G401.6 (cell line): ENCODE data around the gene BCAN.

ENCODE experiments used
- FAIRE-seq: peaks from 2 replicates; lab custom pipeline; 2012; peaks lifted over from hg19 to GRCh38; lab: Jason Lieb, UNC

BCAN gene

DNA sequence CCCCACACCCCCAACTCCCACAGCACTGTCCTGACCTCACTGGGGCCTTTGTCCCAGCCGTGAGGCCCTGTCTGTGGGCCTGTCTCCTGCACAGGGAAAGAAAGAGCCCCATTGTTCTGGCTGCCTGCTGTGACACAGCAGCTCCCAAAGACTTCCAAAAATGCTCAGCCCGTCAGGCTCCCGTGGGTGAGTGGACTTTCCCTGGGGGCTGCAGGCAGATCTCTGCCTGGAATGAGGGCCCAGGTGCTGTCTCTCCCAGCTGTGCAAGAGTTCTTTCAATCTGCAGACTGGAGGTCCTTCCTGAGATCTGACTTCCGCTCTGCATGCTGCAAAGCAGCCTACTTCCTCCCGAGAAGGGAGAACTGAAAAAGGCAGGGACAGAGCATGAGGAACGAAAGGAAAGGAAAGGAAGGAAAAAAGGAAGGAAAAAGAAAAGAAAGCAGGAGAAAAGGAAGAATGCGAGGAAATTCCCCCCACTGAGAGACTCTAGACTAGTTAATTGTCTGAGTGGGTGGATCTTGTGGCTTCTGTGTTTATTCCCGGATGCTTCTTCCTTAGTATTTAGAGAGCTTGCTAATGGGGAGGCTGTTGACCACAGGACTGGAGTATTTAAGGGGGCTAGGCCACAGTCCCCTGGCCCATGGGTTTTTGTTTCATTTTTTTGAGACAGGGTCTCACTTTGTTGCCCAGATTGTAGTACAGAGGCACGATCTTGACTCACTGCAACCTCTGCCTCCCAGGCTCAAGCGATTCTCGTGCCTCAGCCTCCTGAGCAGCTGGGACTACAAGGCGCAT is 20.3 kb downstream of the BCAN start:
- FAIRE-seq, result no peak

DNA sequence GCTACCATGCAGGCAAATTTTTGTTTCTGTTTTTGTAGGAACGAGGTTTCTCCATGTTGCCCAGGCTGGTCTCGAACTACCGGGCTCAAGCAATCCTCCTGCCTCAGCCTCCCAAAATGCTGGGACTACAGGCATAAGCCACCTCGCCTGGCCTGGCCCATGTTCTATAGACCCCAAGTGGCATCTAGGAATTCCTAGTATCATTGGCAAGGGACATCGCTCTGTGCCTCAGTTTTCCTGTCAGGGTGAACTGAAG is 20.8 kb downstream of the BCAN start:
- FAIRE-seq, result no peak

DNA sequence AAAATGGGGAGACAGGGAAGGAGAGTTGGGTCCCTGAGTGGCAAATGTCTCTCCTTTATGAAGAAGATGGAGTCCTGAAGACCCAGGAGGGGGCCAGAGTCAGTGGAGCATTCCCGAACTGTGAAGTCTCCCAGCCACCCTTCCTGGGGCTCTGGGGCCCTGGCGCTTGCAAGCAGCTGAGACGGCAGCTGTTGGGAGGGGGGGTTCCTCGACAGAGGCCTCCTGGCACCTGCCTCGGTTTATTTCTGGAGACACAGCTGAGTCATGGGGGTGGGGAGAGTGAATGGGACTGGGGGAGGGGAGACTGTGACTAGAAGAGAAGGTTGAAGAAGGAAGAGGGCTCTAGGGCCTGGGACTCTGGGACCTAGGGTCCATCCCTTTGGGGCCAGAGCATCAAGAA is 21.3 kb downstream of the BCAN start:
- no peak for FAIRE-seq

DNA sequence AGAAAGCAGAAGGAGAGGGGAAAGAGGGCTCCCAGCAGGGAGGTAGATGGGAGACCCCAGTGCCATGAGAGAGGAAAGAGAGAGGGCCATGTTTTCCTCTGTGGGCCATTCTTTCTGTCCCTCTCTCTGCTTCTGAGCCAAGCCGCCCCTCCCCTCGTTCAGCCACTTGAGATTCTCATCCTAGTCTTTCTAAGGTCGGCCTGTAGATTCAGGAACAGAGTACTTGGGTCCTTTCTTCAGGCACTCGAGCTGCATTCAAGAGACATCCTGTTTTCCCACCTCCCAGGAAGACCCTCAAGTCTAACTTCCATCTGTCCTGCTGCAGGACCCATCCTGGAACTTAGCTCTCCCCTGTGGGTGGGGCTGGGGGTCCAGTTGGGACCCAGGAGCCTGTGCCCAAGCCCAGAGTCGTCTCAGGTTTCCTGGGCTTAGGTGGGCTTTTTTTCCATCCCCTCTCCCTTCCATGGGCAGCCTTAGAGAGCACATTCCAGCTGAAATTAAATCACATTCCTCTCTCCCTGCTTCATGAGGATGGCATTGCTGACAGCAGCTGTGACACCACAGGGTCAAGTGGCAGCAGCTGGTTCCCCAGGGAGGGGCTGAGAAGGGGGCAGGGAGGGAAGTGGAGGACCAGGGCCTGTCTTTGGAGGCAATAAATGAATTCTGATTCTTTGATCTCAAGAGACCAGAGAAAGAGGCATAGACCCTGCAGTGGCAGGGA is 22.3 kb downstream of the BCAN start:
- FAIRE-seq, result no peak

DNA sequence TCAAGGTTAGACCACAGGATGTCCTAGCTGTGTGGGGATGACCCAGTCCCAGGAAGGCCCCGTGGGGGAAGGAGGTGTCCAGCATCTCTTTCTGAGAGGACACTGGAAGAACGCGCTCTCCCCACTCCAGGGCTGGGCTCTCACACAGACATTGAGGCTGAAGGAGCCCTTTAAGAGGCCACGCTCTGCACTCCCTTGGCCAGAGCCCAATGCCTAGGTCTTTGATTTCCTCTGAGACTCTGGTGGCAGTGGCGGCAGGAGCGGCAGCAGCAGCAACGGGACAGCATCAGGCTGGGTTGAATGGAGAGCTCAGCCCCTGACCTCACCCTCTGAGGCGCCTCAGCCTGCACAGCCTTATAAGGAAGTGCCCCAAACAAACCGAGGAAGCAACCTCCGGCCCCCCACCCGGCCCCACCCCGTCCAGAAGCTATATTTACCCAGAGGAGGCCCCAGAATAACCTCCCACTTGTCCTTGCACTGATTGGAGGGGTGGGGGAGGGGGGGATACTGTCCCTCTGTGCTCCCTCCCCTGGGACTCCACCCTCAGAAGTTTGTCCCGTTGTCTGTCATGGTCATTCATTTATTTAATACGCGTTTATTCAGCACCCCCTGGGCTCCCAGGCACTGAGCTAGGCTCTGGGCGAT is 23.0 kb downstream of the BCAN start:
- FAIRE-seq, result no peak

DNA sequence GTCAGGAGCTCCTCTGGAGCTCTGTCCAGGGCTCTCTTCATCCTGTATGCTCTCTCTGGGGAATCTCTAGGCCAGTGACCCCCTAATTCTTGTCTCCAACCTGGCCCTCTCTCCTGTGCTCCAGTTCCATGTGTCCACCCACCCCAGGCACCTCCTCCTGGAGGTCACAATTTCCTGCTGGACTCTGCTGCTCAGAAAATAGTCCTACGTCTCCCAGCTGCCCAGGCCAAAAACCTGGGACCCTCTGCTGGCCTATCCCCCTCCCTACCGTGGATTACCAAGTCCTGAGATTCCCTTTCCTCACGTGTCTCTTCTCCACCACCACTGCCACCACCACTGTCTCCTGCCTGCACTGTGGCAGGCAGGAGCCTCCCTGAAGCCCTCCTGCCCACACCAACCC is 23.6 kb downstream of the BCAN start:
- FAIRE-seq, result no peak

DNA sequence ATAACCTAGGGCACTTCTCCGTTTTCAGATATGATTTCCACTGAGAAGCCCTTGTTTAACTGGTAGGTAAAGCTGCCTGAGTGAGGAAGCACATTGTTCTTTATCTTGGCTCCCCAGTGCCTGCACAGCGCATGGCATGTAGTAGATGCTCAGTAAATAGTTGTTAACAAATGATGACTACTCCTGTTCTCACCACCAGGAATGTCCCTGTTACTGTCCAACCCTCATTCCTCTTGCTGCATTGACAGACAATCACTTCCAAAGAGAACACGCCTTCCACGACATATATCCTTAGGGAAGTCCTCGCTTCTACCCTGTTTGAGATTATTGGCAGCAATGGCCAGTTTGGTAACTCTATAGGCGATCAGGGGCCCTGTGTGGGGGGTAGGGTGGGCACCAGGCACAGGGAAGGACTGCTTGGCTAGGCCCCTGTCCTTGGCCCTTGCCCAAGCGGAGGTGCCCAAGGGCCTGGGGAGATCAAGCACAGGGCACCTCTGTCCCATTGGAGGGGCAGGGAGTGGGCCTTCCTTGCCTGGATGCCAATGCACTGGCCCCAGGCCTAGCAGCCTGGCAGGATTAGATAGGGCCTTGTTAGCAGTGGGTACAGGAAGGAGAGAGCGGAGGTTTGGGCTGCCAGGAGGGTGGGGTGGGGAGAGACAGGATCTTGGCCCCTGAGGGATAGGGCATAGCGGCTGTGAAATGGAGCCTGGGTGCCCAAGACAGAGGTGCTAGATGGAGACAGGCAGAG is 25.1 kb downstream of the BCAN start:
- FAIRE-seq, result no peak

DNA sequence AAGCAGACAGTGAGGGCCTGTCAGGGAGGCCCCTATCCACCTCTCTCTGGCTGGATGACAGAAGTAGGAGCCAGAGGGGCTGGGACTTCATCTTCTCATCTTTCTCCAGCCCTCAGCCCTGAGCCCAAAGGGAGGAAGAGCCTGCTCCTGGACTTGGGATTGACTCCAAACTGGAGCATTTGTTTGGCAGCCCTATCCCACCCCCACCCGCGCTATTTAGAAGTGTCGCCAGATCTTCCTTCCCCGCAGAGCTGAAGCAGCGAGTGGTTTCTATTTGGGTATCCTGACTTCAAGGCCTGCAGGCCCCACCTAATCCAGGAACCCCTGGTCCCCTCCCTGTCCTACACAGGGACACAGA is 25.7 kb downstream of the BCAN start:
- FAIRE-seq, result no peak

DNA sequence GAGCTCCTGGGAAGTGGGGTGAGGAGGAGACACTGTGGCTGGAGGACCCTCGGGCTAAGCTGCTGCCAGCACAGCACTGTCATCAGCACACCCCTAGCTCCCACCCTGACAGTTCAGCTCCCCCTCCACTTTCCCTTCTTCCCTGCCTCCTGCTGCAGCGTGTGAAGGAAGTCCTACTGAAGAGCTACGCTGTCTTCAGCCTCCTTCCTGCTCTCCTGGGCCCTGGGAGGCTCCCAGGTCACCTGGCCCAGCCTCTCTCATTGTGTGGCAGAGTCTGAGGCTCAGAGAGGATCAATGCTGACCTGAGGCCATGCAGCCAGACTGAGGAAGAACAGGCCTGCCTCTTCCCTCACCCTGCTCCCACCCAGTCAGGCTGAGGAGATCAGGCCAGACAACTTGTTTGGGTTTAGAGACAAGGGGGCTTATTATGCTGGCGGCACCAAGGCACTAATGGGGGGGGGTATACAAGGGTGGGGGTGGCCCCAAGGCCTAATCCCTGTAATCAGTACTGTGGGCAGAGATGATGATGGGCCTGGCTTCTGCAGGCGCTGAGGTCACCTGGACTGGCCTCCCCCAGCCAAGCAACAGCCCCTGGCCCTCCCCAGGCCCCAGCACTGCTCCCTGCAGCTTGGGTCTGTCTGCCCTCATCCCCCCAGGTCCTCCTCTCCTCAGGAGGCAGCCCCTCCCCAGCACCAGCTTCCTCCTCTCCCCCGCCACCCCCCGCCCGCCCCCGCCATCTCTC is 26.2 kb downstream of the BCAN start:
- FAIRE-seq, result no peak

DNA sequence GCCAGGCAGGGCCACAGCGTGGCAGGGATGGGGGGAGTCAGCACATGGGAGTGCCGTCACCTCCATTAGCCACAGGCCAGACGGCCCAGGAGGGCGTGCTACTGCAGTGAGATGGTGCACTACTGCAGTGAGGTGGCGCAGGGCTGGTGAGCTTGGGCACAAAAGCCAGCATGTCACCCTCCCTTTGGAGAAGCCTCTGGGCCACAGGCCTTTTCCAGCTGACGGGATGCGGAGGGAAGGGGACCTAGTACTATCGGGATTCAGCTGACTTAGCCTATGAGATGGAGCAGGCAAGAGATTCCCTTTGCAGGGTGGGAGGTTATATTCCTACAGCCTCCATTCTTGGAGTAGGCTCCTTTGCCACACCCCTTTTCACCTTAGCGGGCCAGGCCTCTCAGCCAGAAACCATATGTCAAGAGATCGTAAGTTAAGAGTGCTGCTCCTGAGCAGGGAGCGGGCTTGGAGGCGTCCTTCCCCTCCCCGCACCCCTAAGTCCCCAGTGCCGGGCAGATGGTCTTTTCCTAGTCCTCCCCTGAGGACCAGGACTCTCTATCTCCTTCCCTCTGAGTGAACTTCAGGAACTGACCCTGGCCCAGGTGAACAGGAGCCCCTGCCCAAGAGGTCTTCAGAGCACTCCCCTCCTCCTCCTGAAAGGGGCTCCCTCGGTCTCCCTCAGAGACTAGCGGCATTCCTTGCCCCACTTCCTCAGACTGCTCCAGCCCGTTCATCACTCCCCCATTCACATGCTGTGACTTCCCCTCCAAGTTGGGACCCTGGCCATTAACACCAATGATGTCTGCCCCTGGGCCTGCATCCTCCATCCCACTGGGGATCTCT is 27.1 kb downstream of the BCAN start:
- no peak for FAIRE-seq

DNA sequence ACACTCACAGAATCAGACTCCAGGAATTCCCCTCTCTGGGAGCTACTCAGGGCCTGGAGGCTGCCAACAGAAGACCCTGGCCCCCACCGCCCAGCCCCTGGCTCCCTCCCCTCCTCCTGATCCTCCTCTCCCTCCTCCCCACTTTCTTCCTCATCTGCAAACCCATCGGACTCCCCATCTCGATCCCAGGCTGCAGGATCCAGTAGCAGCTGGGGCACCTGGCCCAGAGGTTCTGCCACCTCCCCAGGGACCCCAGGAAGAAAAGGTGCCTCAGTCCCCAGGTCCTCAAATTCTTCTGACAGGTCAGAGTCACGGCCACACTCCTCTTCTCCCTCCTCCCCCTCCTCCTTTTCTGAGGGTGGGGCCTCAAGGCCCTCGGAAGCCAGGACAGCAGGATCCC is 27.9 kb downstream of the BCAN start:
- no peak for FAIRE-seq

DNA sequence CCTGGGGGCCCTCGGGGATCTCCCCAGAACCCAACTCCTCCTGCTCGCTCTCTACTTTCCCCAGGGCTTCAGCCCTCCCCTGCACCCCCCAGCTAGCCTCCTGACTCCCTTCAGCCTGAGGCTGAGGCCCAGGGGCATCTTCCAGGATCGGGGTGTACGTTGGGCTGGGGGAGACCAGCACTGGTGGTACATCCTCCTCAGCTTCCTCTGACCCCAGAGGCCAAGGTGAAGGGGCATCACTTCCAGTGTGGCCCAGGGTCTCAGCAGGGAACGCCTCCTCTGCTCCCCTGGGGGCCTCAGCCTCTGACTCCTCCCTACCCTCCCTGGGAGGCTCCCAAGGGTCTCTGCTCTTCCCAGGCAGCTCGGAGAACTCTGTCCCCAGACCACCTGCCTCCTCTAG is 28.4 kb downstream of the BCAN start:
- no peak for FAIRE-seq

DNA sequence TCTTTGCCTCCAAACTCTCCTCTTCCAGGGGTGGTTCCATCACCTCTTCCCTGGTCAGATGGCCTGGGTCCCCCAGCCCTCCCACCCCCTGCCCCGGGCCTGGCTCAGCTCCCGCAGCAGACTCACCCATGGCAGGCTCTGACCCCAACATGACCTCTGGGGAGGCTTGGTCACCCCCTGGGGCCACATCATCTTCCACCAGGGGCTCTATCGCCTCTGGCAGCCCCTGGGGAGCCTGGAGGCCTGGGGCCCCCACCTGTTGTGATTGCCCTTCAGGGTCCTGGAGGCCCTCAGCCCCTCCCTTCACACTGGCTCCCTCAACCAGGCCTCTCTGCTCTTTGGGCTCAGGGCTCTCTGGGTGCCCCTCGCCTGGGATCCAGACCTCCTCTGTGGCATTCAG is 28.9 kb downstream of the BCAN start:
- no peak for FAIRE-seq

DNA sequence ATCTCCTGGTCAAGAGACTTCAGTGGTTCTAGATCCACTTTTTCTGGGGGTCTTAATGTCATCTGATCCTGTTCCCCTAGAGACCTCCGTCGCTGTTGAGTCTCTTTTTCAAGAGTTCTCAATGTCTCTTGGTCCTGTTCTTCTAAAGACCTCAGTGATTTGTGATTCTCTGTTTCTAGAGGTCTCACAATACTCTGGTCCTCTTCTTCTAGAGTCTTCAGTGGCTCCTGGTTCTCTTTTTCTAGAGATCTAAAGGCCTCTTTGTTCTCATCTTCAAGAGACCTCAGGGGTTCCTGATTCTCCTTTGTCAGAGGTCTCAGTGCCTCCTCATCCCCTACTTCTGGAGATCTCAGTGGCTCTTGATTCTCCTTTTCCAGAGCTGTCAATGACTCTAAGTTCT is 29.9 kb downstream of the BCAN start:
- no peak for FAIRE-seq

DNA sequence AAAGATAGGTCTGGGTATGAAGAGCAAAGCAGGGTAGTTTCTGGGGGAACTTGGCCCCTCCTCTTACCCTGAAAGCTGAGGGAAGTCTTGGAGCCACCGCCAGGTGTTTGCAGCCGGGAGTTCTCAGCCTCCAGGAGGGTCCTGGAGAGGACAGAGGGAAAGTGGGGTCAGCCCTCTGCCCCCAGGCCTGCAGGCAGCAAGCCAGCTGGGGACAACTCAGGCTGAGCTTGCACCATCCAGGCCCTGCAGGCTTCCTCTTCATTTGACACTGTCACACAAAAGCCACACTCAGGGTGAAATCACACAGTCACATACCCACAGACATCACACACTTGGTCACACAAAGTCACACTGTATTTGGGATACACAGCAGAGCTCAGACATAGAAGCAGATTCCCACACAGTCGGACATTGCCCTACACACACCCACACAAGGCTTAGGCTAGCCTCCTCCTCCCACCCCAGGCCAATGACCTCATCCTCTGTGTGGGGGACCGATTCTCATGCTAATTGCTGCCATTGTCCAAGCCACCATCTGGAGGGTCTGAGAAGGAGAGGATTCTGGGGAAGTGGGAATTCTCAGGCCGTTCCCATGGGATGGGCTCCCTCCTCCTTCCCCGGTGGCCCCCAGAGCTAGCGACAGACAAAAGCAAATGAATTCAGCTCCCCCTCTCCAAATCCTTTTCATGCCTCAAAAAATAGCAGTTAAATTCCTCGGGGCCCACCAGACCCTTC is 31.6 kb downstream of the BCAN start:
- no peak for FAIRE-seq

DNA sequence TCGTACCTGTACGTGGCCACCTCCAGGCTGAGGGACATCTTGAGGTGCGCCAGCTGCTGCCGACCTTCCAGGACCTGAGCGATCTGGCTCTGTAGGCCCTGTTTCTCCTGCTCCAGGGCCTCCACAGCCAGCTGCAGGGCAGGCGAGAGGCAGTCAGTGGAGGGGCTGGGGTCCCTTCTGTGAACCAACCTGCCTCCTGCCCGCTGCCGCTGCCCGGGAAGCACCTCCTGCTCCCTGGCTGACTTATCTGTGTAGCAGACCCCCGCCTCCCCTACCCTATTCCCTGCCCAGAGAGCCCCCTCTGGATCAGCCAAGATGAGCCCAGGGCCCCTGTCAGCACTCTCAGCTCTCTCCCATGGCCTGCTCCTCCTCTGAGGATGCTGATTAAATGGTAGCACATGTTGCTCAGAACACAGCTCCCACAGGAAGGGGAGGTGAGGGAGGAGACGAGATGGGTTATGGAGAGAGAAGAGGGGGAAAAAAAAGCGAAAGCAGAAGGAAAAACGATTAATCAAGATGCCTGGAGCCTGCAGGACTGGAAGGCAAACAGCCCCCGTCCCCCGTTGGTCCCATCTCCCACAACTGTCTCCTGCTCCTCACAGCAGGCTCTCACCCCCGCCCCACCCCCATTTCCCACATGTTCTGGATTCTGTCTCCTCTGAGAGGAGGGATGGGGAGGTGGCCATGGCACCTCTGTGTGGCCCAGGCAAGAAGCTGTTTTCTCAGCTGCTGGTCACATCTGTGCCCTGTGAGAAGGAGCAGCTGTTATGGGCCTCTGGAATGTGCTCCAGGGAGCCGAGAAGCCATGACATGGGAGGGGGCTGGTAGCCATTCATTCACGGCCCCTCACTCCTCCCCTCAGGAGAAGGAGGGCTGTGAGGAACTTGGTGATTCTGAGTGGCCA is 33.5 kb downstream of the BCAN start:
- no peak for FAIRE-seq

DNA sequence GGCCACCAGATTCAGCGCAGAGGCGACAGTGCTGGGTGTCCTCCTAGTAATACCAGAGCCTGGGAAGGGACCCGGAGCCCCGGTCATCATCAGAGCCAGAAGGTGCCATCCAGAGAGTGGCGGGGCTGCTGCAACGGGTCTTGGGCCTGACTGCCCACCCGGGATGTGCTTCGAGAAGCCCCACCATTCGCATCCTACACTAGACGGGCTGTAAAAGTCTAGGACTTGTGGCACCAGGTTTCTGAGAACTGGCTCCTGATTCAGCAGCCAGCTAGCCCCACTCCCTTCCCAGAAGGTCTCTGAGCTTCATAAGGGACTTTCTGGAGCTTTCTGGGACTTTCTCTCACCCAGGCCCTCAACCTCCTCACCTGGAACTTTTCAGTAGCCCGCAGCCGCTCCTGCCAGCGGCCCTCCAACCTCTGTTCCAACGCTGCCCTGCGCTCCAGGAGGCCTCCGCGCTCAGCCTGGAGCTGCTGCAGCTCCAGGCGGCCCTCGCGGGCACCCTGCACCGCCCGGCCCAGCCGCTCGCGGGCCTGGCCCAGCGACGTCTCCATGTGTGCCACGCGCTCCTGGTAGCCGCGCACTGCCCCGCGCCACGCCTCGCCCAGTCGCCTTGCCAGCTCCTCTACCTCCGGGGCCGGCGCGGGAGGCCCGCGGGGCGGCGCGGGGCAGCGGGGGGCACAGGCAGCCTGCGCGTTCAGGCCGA is 34.4 kb downstream of the BCAN start:
- no peak for FAIRE-seq

DNA sequence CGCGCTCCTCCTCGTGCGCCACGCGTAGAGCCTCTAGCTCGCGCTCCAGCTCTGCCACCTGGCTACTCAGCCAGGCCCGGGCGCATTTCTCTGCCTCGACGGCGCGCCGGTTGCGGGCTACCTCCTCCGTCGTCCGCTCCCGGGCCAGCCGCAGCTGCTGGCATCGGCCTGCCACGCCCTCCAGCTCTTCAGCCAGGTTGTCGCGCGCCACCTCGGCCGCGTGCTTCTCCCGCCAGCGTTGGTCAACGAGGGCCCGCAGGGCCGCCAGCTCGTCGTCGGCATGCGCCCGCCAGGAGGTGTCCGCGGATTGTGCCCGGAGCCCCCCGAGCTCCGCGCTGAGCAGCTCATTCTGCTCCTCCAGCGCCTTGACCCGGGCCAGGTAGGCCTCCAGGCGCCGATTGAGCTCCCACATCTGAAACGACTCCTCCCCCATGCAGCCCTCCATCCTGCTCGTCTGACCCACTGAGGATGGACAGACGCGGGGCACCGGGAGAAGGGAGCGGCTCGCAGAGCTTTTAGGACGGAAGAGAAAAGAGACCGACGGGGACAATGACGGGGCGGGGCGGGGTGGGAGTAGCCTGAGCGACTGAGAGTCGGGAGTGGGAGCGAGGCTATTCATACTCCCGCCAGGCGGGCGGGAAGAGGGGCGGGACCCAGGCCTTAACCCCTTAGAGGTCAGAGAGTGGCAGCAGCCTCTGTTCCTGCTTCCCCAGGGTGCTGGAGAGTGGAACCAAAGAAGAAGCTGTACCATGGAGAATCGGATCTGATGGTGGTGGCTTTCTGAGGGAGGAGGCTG is 35.1 kb downstream of the BCAN start, which contains the start of gene NES:
NES (minus strand) TSS at position 588 of the 796 bp plus-strand sequence; CDS start at position 445, 143 bp downstream.
- no peak for FAIRE-seq
